HEK293 (cell line): Measurements from ENCODE around the gene RAB11FIP5.

Experiments
- CTCF ChIA-PET: fragments of 350-600 bp; formaldehyde crosslinking; extraction: SDS; loops from one replicate; lab custom pipeline; 2021; ENCODE audit warnings: antibody characterized with exemption; lab: Yijun Ruan, JAX
- POLR2A ChIA-PET: fragments of 300-600 bp; formaldehyde crosslinking; extraction: SDS; loops from one replicate; lab custom pipeline; 2020; ENCODE audit warnings: antibody characterized with exemption, inconsistent platforms; lab: Yijun Ruan, JAX
- H3K27ac ChIP-seq: fragments of 200-500 bp; sonication (Bioruptor generic); 2 replicates; pipeline ENCODE4 v1.5.1; 2014; ENCODE audit warnings: low read depth, low read length, control low read depth, inconsistent platforms; ENCODE audit errors: extremely low read depth
- H3K36me3 ChIP-seq, 2 experiments: fragments of 200-500 bp in 1 of 2; sonication (Bioruptor generic) in 1 of 2; 1 replicate in 1 of 2; 2 replicates in 1 of 2; pipeline ENCODE4 v1.5.1; 2014 to 2017; ENCODE audit warnings: inconsistent platforms in 2 of 2, low read length in 2 of 2; ENCODE audit not compliant: control insufficient read depth in 2 of 2, insufficient read depth in 1 of 2
- H3K4me1 ChIP-seq: fragments of 200-500 bp; sonication (Bioruptor generic); 2 replicates; pipeline ENCODE4 v1.5.1; 2014; ENCODE audit warnings: mild to moderate bottlenecking, low read length, inconsistent platforms; ENCODE audit not compliant: control insufficient read depth, insufficient read depth
- H3K4me3 ChIP-seq: 2 replicates; pipeline ENCODE4 v1.5.1; 2011; ENCODE audit warnings: low read depth, mild to moderate bottlenecking, control low read depth, low read length, moderate library complexity
- H3K9me3 ChIP-seq: fragments of 200-500 bp; sonication (Bioruptor generic); 2 replicates; pipeline ENCODE4 v1.5.1; 2014; ENCODE audit warnings: low read depth, low read length, inconsistent platforms; ENCODE audit not compliant: control insufficient read depth, insufficient read depth
- EGR2 ChIP-seq: fragments of 450-650 bp; formaldehyde crosslinking; IDR thresholded peaks from 2 replicates; pipeline ENCODE4 v1.5.1; 2016; ENCODE audit warnings: low read depth, missing biosample characterization, missing genetic modification characterization
- FEZF1 ChIP-seq: fragments of 450-650 bp; formaldehyde crosslinking; IDR thresholded peaks from 2 replicates; pipeline ENCODE4 v1.5.1; 2016; ENCODE audit warnings: missing biosample characterization, missing genetic modification characterization
- HOXD13 ChIP-seq: sonication (generic); formaldehyde crosslinking; IDR thresholded peaks from 2 replicates; pipeline ENCODE4 v1.8.0; 2022; ENCODE audit warnings: missing genetic modification reagents, borderline replicate concordance
- MEIS1 ChIP-seq: sonication (generic); formaldehyde crosslinking; IDR thresholded peaks from 2 replicates; pipeline ENCODE4 v1.8.1; 2022; ENCODE audit warnings: missing genetic modification reagents, mild to moderate bottlenecking, borderline replicate concordance
- SCRT2 ChIP-seq: fragments of 450-650 bp; formaldehyde crosslinking; IDR thresholded peaks from 2 replicates; pipeline ENCODE4 v1.5.1; 2016; ENCODE audit warnings: missing biosample characterization, missing genetic modification characterization
- ZBTB20 ChIP-seq: fragments of 450-650 bp; formaldehyde crosslinking; IDR thresholded peaks from 2 replicates; pipeline ENCODE4 v1.5.1; 2016; ENCODE audit warnings: missing biosample characterization, missing genetic modification characterization
- ZBTB21 ChIP-seq: fragments of 450-650 bp; formaldehyde crosslinking; IDR thresholded peaks from 2 replicates; pipeline ENCODE4 v1.5.1; 2017; ENCODE audit warnings: missing biosample characterization, missing genetic modification characterization
- ZBTB7A ChIP-seq: fragments of 450-650 bp; formaldehyde crosslinking; IDR thresholded peaks from 2 replicates; pipeline ENCODE4 v1.5.1; 2016; ENCODE audit warnings: low read depth, missing biosample characterization, missing genetic modification characterization
- ZBTB8A ChIP-seq: fragments of 450-650 bp; formaldehyde crosslinking; IDR thresholded peaks from 2 replicates; pipeline ENCODE4 v1.5.1; 2016; ENCODE audit warnings: missing biosample characterization, missing genetic modification characterization
- ZNF155 ChIP-seq: fragments of 450-650 bp; formaldehyde crosslinking; IDR thresholded peaks from 2 replicates; pipeline ENCODE4 v1.5.1; 2016; ENCODE audit warnings: missing biosample characterization, missing genetic modification characterization
- ZNF16 ChIP-seq: fragments of 450-650 bp; formaldehyde crosslinking; IDR thresholded peaks from 2 replicates; pipeline ENCODE4 v1.5.1; 2016; ENCODE audit warnings: low read depth, missing biosample characterization, missing genetic modification characterization
- ZNF19 ChIP-seq: fragments of 450-650 bp; formaldehyde crosslinking; IDR thresholded peaks from 2 replicates; pipeline ENCODE4; 2016; ENCODE audit warnings: missing biosample characterization, missing genetic modification characterization, low read depth
- ZNF2 ChIP-seq: fragments of 450-650 bp; formaldehyde crosslinking; IDR thresholded peaks from 2 replicates; pipeline ENCODE4 v1.5.1; 2016; ENCODE audit warnings: missing biosample characterization, missing genetic modification characterization
- ZNF223 ChIP-seq: fragments of 450-650 bp; formaldehyde crosslinking; IDR thresholded peaks from 2 replicates; pipeline ENCODE4 v1.5.1; 2016; ENCODE audit warnings: missing biosample characterization, missing genetic modification characterization
- ZNF266 ChIP-seq: fragments of 450-650 bp; formaldehyde crosslinking; IDR thresholded peaks from 2 replicates; pipeline ENCODE4 v1.5.1; 2016; ENCODE audit warnings: missing biosample characterization, missing genetic modification characterization, low read depth
- ZNF350 ChIP-seq: fragments of 450-650 bp; formaldehyde crosslinking; IDR thresholded peaks from 2 replicates; pipeline ENCODE4 v1.5.0; 2017; ENCODE audit warnings: missing biosample characterization, mild to moderate bottlenecking, missing genetic modification characterization
- ZNF473 ChIP-seq: fragments of 450-650 bp; formaldehyde crosslinking; IDR thresholded peaks from 2 replicates; pipeline ENCODE4 v1.5.1; 2017; ENCODE audit warnings: missing biosample characterization, missing genetic modification characterization
- ZNF529 ChIP-seq: fragments of 450-650 bp; formaldehyde crosslinking; IDR thresholded peaks from 2 replicates; pipeline ENCODE4 v1.5.1; 2017; ENCODE audit warnings: missing genetic modification characterization, missing biosample characterization; ENCODE audit not compliant: insufficient replicate concordance
- ZNF549 ChIP-seq: fragments of 450-650 bp; IDR thresholded peaks from 2 replicates; pipeline ENCODE4 v1.5.1; 2018; ENCODE audit warnings: missing biosample characterization, missing genetic modification characterization, mild to moderate bottlenecking, inconsistent platforms, moderate library complexity
- ZNF585B ChIP-seq: fragments of 450-650 bp; formaldehyde crosslinking; IDR thresholded peaks from 2 replicates; pipeline ENCODE4 v1.5.1; 2016; ENCODE audit warnings: missing biosample characterization, missing genetic modification characterization
- ZNF654 ChIP-seq: fragments of 450-650 bp; formaldehyde crosslinking; IDR thresholded peaks from 2 replicates; pipeline ENCODE4 v1.5.1; 2016; ENCODE audit warnings: low read depth, missing biosample characterization, missing genetic modification characterization
- ZNF660 ChIP-seq: fragments of 450-650 bp; IDR thresholded peaks from 2 replicates; pipeline ENCODE4 v1.5.1; 2018; ENCODE audit warnings: missing biosample characterization, mild to moderate bottlenecking, missing genetic modification characterization
- ZNF791 ChIP-seq: fragments of 450-650 bp; formaldehyde crosslinking; IDR thresholded peaks from 2 replicates; pipeline ENCODE4 v1.5.1; 2016; ENCODE audit warnings: missing biosample characterization, missing genetic modification characterization
- ZSCAN23 ChIP-seq: fragments of 450-650 bp; formaldehyde crosslinking; IDR thresholded peaks from 2 replicates; pipeline ENCODE4 v1.5.1; 2016; ENCODE audit warnings: missing biosample characterization, missing genetic modification characterization
- TF ChIP-seq, protein P1 (sequence below): fragments of 450-650 bp; formaldehyde crosslinking; IDR thresholded peaks from 2 replicates; pipeline ENCODE4 v1.5.1; 2016; ENCODE audit warnings: missing biosample characterization, missing genetic modification characterization
- TF ChIP-seq, protein P2 (sequence below): fragments of 450-650 bp; formaldehyde crosslinking; IDR thresholded peaks from 2 replicates; pipeline ENCODE4 v1.5.1; 2016; ENCODE audit warnings: missing biosample characterization, missing genetic modification characterization
- TF ChIP-seq, protein P3 (sequence below): fragments of 450-650 bp; formaldehyde crosslinking; IDR thresholded peaks from 2 replicates; pipeline ENCODE4 v1.5.1; 2016; ENCODE audit warnings: missing biosample characterization, missing genetic modification characterization
- TF ChIP-seq, protein P4 (sequence below): fragments of 450-650 bp; formaldehyde crosslinking; IDR thresholded peaks from 2 replicates; pipeline ENCODE4 v1.5.1; 2016; ENCODE audit warnings: missing biosample characterization, missing genetic modification characterization

The RAB11FIP5 gene

DNA sequence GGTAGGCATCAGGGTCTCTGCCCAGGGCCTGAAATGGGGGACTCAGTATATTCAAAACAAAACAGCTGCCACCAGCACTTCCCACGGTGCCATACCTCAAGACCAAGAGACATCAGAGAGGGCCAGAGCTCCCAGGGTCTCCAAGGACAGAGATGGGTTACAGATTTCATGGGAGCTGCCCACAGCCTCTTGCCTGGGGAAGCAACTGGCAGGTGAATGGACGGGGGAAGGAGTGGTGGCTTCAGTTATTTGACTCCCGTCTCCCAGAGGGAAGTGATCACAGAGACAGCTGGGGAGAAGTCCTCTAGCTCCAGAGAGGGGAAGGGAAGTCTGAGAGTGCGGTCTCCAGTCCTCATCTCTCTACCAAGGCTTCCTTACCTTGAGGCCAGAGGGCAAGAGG lies 25.4 kb downstream of the RAB11FIP5 start:
- no peak for TF ChIP-seq ZBTB20 (tag by site-specific recombination)
- TF ChIP-seq, protein P1, sequence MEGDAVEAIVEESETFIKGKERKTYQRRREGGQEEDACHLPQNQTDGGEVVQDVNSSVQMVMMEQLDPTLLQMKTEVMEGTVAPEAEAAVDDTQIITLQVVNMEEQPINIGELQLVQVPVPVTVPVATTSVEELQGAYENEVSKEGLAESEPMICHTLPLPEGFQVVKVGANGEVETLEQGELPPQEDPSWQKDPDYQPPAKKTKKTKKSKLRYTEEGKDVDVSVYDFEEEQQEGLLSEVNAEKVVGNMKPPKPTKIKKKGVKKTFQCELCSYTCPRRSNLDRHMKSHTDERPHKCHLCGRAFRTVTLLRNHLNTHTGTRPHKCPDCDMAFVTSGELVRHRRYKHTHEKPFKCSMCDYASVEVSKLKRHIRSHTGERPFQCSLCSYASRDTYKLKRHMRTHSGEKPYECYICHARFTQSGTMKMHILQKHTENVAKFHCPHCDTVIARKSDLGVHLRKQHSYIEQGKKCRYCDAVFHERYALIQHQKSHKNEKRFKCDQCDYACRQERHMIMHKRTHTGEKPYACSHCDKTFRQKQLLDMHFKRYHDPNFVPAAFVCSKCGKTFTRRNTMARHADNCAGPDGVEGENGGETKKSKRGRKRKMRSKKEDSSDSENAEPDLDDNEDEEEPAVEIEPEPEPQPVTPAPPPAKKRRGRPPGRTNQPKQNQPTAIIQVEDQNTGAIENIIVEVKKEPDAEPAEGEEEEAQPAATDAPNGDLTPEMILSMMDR (tag by site-specific recombination): no peak
- no peak for TF ChIP-seq ZNF791 (tag by site-specific recombination)
- no peak for TF ChIP-seq ZNF16 (tag by site-specific recombination)
- TF ChIP-seq ZNF529 (tag by site-specific recombination): no peak
- no peak for TF ChIP-seq ZNF473 (tag by site-specific recombination)
- no peak for TF ChIP-seq ZNF549 (tag by site-specific recombination)
- no peak for TF ChIP-seq SCRT2 (tag by site-specific recombination)
- TF ChIP-seq EGR2 (tag by site-specific recombination): no peak
- TF ChIP-seq, protein P2, sequence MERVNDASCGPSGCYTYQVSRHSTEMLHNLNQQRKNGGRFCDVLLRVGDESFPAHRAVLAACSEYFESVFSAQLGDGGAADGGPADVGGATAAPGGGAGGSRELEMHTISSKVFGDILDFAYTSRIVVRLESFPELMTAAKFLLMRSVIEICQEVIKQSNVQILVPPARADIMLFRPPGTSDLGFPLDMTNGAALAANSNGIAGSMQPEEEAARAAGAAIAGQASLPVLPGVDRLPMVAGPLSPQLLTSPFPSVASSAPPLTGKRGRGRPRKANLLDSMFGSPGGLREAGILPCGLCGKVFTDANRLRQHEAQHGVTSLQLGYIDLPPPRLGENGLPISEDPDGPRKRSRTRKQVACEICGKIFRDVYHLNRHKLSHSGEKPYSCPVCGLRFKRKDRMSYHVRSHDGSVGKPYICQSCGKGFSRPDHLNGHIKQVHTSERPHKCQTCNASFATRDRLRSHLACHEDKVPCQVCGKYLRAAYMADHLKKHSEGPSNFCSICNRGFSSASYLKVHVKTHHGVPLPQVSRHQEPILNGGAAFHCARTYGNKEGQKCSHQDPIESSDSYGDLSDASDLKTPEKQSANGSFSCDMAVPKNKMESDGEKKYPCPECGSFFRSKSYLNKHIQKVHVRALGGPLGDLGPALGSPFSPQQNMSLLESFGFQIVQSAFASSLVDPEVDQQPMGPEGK (tag by site-specific recombination): no peak
- no peak for TF ChIP-seq ZNF350
- TF ChIP-seq ZNF266 (tag by site-specific recombination): no peak
- no peak for TF ChIP-seq ZNF155 (tag by site-specific recombination)
- TF ChIP-seq, all 188 proteins: peak for 0
- Histone ChIP-seq H3K4me3 (no peak overlapping the region), H3K36me3 (peaks cover 0 to 65% of the 10 kb centered on the region in 2 experiments; a peak in 1 of 3 replicates), H3K4me1 (no peaks in the 10 kb centered on the region; the same call in 1 of the 2 replicates), H3K9me3 (no peaks in the 10 kb centered on the region), H3K27ac (no peak overlapping the region)
- POLR2A ChIA-PET: interaction anchor here (2.4 kb wide), 1 partner anchor 25 kb away, joined by 6 read pairs; the partner anchor contains the start of gene RAB11FIP5
- CTCF ChIA-PET: interaction anchor here (1.6 to 10.0 kb wide), 5 partner anchors 23 to 195 kb away, joined by 7 to 146 read pairs (median 25); no protein-coding TSS in a partner anchor

DNA sequence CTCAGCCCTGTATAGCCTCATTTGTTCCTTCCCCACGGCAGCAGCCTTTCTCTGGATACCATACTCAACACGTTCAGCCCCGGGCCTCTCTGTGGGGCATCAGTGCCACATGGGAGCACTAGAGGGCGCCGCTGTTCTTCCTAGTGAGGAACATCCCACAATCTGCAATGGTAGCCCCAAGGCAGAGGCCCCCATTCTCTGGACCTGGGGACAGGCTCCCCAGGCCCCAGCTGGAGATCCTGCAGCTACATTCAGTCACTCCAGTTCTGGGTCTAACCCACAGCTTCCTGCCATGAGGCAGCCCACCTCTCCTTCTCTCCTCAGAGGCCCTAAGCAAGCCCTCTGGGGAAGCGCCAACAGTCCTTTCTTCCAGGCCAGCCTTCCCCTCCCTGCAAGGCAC lies 27.1 kb downstream of the RAB11FIP5 start:
- no peaks in the 10 kb centered on the region for H3K9me3 ChIP-seq
- H3K27ac ChIP-seq: no peak overlapping the region
- ChIA-PET CTCF (interaction anchor here (0.6 to 10.0 kb wide), 36 partner anchors 9 to 233 kb away, joined by 3 to 146 read pairs (median 4); no protein-coding TSS in a partner anchor), POLR2A (no interaction called here)
- no peaks in the 10 kb centered on the region; the same call in 1 of the 2 replicates for H3K4me1 ChIP-seq
- no peak overlapping the region for H3K4me3 ChIP-seq
- peaks cover 0 to 76% of the 10 kb centered on the region in 2 experiments; a peak in 2 of 3 replicates for H3K36me3 ChIP-seq
- TF ChIP-seq, protein P3, sequence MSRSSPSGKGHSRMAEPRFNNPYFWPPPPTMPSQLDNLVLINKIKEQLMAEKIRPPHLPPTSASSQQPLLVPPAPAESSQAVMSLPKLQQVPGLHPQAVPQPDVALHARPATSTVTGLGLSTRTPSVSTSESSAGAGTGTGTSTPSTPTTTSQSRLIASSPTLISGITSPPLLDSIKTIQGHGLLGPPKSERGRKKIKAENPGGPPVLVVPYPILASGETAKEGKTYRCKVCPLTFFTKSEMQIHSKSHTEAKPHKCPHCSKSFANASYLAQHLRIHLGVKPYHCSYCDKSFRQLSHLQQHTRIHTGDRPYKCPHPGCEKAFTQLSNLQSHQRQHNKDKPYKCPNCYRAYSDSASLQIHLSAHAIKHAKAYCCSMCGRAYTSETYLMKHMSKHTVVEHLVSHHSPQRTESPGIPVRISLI (tag by site-specific recombination): no peak
- TF ChIP-seq ZNF654 (peak; percentile 74), ZSCAN23 (tag by site-specific recombination) (no peak), HOXD13 (CRISPR knock-in tag) (no peak), ZNF660 (tag by site-specific recombination) (peak; percentile 23; the same call in 1 of the 2 replicates), ZBTB21 (tag by site-specific recombination) (no peak), ZNF223 (no peak), ZNF155 (tag by site-specific recombination) (no peak), ZNF585B (tag by site-specific recombination) (no peak), ZNF19 (tag by site-specific recombination) (no peak), FEZF1 (tag by site-specific recombination) (no peak), ZNF2 (tag by site-specific recombination) (peak; percentile 24; the same call in 1 of the 2 replicates), ZBTB7A (tag by site-specific recombination) (no peak), MEIS1 (CRISPR knock-in tag) (no peak), ZBTB8A (tag by site-specific recombination) (no peak)
- TF ChIP-seq, protein P4, sequence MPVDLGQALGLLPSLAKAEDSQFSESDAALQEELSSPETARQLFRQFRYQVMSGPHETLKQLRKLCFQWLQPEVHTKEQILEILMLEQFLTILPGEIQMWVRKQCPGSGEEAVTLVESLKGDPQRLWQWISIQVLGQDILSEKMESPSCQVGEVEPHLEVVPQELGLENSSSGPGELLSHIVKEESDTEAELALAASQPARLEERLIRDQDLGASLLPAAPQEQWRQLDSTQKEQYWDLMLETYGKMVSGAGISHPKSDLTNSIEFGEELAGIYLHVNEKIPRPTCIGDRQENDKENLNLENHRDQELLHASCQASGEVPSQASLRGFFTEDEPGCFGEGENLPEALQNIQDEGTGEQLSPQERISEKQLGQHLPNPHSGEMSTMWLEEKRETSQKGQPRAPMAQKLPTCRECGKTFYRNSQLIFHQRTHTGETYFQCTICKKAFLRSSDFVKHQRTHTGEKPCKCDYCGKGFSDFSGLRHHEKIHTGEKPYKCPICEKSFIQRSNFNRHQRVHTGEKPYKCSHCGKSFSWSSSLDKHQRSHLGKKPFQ (tag by site-specific recombination): no peak
- TF ChIP-seq, protein P1 (tag by site-specific recombination): peak; percentile 77
